ENCODE results near the gene MAGI2. TPM values are rescaled to one million over a fixed set of nuclear protein-coding genes. Genes with fewer than 3 reads are reported as not detected.

The MAGI2 gene
- total RNA-seq, 2 experiments from 2014 or later = 0.05 to 0.12 TPM

GRCh38 chr7:78355834-78356233 lies 1097.6 kb downstream of the MAGI2 start:
- POLR2A ChIA-PET = no interaction called here
- CTCF ChIA-PET = no interaction called here
- H3K9me3 Mint-ChIP-seq (ENCODE audit: low read depth) = no peaks in the 10 kb centered on the region
- H3K4me3 Mint-ChIP-seq = no peak overlapping the region
- H3K27me3 Mint-ChIP-seq = peaks cover 3% of the 10 kb centered on the region
- no peaks in the 10 kb centered on the region for H3K36me3 Mint-ChIP-seq (ENCODE audit: low read depth)
- no peaks in the 10 kb centered on the region for H3K4me1 Mint-ChIP-seq
- intact Hi-C loops (cut with DNase I, micrococcal nuclease) = no loop called here
- ATAC-seq (no peak), DNase-seq (no peak)
- H3K27ac Mint-ChIP-seq = no peak overlapping the region

- Mint-ChIP-seq H3K9me3 (ENCODE audit: low read depth) (no peaks in the 10 kb centered on the region), H3K4me3 (no peak overlapping the region), H3K27ac (no peak overlapping the region), H3K27me3 (peaks cover 3% of the 10 kb centered on the region), H3K36me3 (ENCODE audit: low read depth) (no peaks in the 10 kb centered on the region), H3K4me1 (no peaks in the 10 kb centered on the region)
- CTCF ChIA-PET = no interaction called here
- DNase-seq = no peak
- intact Hi-C loops (cut with DNase I, micrococcal nuclease) = no loop called here
- POLR2A ChIA-PET = no interaction called here
- no peak for ATAC-seq
Observed at GRCh38 chr7:78350926-78351325, 1102.5 kb downstream of the MAGI2 start.

GRCh38 chr7:78350391-78350790 lies 1103.1 kb downstream of the MAGI2 start:
- CTCF ChIA-PET = interaction anchor here (0.6 kb wide), 1 partner anchor 165 kb away, joined by 3 read pairs; no protein-coding TSS in a partner anchor
- peaks cover 3% of the 10 kb centered on the region for H3K27me3 Mint-ChIP-seq
- ATAC-seq (no peak), DNase-seq (no peak)
- intact Hi-C loops (cut with DNase I, micrococcal nuclease) = no loop called here
- POLR2A ChIA-PET = no interaction called here
- H3K27ac Mint-ChIP-seq = no peak overlapping the region
- H3K4me3 Mint-ChIP-seq = no peak overlapping the region
- H3K4me1 Mint-ChIP-seq = no peaks in the 10 kb centered on the region
- no peaks in the 10 kb centered on the region for H3K36me3 Mint-ChIP-seq (ENCODE audit: low read depth)
- no peaks in the 10 kb centered on the region for H3K9me3 Mint-ChIP-seq (ENCODE audit: low read depth)

- CTCF ChIA-PET = no interaction called here
- no peak overlapping the region for H3K4me3 Mint-ChIP-seq
- no peaks in the 10 kb centered on the region for H3K4me1 Mint-ChIP-seq
- no peak for DNase-seq
- no peaks in the 10 kb centered on the region for H3K27me3 Mint-ChIP-seq
- no peaks in the 10 kb centered on the region for H3K9me3 Mint-ChIP-seq (ENCODE audit: low read depth)
- H3K36me3 Mint-ChIP-seq (ENCODE audit: low read depth) = no peaks in the 10 kb centered on the region
- POLR2A ChIA-PET = no interaction called here
- no peak for ATAC-seq
- intact Hi-C loops (cut with DNase I, micrococcal nuclease) = no loop called here
- no peak overlapping the region for H3K27ac Mint-ChIP-seq
Observed at GRCh38 chr7:78346827-78347226, 1106.6 kb downstream of the MAGI2 start.

GRCh38 chr7:78345979-78346378 lies 1107.5 kb downstream of the MAGI2 start:
- Mint-ChIP-seq H3K9me3 (ENCODE audit: low read depth) (no peaks in the 10 kb centered on the region), H3K27me3 (no peaks in the 10 kb centered on the region), H3K27ac (no peak overlapping the region), H3K36me3 (ENCODE audit: low read depth) (no peaks in the 10 kb centered on the region), H3K4me3 (no peak overlapping the region), H3K4me1 (no peaks in the 10 kb centered on the region)
- CTCF ChIA-PET = interaction anchor here (0.6 kb wide), 1 partner anchor 1082 kb away, joined by 3 read pairs; no protein-coding TSS in a partner anchor
- DNase-seq (no peak), ATAC-seq (no peak)
- POLR2A ChIA-PET = no interaction called here
- intact Hi-C loops (cut with DNase I, micrococcal nuclease) = no loop called here

- ChIA-PET CTCF (interaction anchor here (0.6 kb wide), 1 partner anchor 1081 kb away, joined by 3 read pairs; no protein-coding TSS in a partner anchor), POLR2A (no interaction called here)
- no peaks in the 10 kb centered on the region for H3K4me1 Mint-ChIP-seq
- no peak for ATAC-seq
- no peak for DNase-seq
- intact Hi-C loops (cut with DNase I, micrococcal nuclease) = no loop called here
- no peak overlapping the region for H3K27ac Mint-ChIP-seq
- no peaks in the 10 kb centered on the region for H3K27me3 Mint-ChIP-seq
- no peak overlapping the region for H3K4me3 Mint-ChIP-seq
- no peaks in the 10 kb centered on the region for H3K9me3 Mint-ChIP-seq (ENCODE audit: low read depth)
- H3K36me3 Mint-ChIP-seq (ENCODE audit: low read depth) = no peaks in the 10 kb centered on the region
Observed at GRCh38 chr7:78345293-78345911, 1108.1 kb downstream of the MAGI2 start.

- ChIA-PET CTCF (no interaction called here), POLR2A (no interaction called here)
- H3K36me3 Mint-ChIP-seq (ENCODE audit: low read depth) = no peaks in the 10 kb centered on the region
- H3K27me3 Mint-ChIP-seq = peaks cover 6% of the 10 kb centered on the region
- no peak overlapping the region for H3K4me3 Mint-ChIP-seq
- DNase-seq = no peak
- no peaks in the 10 kb centered on the region for H3K9me3 Mint-ChIP-seq (ENCODE audit: low read depth)
- H3K4me1 Mint-ChIP-seq = no peaks in the 10 kb centered on the region
- H3K27ac Mint-ChIP-seq = no peak overlapping the region
- intact Hi-C loops (cut with DNase I, micrococcal nuclease) = no loop called here
- ATAC-seq = no peak
Observed at GRCh38 chr7:78334426-78334825, 1119.0 kb downstream of the MAGI2 start.

GRCh38 chr7:78333530-78334425 lies 1119.7 kb downstream of the MAGI2 start:
- CTCF ChIA-PET = no interaction called here
- no peak for DNase-seq
- no peak overlapping the region for H3K27ac Mint-ChIP-seq
- intact Hi-C loops (cut with DNase I, micrococcal nuclease) = no loop called here
- POLR2A ChIA-PET = no interaction called here
- no peaks in the 10 kb centered on the region for H3K9me3 Mint-ChIP-seq (ENCODE audit: low read depth)
- ATAC-seq = no peak
- no peaks in the 10 kb centered on the region for H3K36me3 Mint-ChIP-seq (ENCODE audit: low read depth)
- peaks cover 4% of the 10 kb centered on the region for H3K27me3 Mint-ChIP-seq
- no peaks in the 10 kb centered on the region for H3K4me1 Mint-ChIP-seq
- H3K4me3 Mint-ChIP-seq = no peak overlapping the region

GRCh38 chr7:78329001-78329655 lies 1124.3 kb downstream of the MAGI2 start:
- Mint-ChIP-seq H3K27me3 (no peaks in the 10 kb centered on the region), H3K4me1 (no peaks in the 10 kb centered on the region), H3K9me3 (ENCODE audit: low read depth) (no peaks in the 10 kb centered on the region), H3K36me3 (ENCODE audit: low read depth) (no peaks in the 10 kb centered on the region), H3K4me3 (no peak overlapping the region), H3K27ac (no peak overlapping the region)
- POLR2A ChIA-PET = no interaction called here
- intact Hi-C loops (cut with DNase I, micrococcal nuclease) = no loop called here
- CTCF ChIA-PET = no interaction called here
- ATAC-seq (no peak), DNase-seq (no peak)

GRCh38 chr7:78327718-78328117 lies 1125.7 kb downstream of the MAGI2 start:
- no peaks in the 10 kb centered on the region for H3K27me3 Mint-ChIP-seq
- intact Hi-C loops (cut with DNase I, micrococcal nuclease) = no loop called here
- H3K27ac Mint-ChIP-seq = no peak overlapping the region
- no peaks in the 10 kb centered on the region for H3K4me1 Mint-ChIP-seq
- H3K9me3 Mint-ChIP-seq (ENCODE audit: low read depth) = no peaks in the 10 kb centered on the region
- ChIA-PET POLR2A (no interaction called here), CTCF (interaction anchor here (0.6 kb wide), 1 partner anchor 1110 kb away, joined by 3 read pairs; no protein-coding TSS in a partner anchor)
- ATAC-seq = no peak
- DNase-seq = no peak
- no peak overlapping the region for H3K4me3 Mint-ChIP-seq
- H3K36me3 Mint-ChIP-seq (ENCODE audit: low read depth) = no peaks in the 10 kb centered on the region

GRCh38 chr7:78326876-78327275 lies 1126.6 kb downstream of the MAGI2 start:
- H3K4me3 Mint-ChIP-seq = no peak overlapping the region
- no peak overlapping the region for H3K27ac Mint-ChIP-seq
- ATAC-seq (no peak), DNase-seq (no peak)
- intact Hi-C loops (cut with DNase I, micrococcal nuclease) = no loop called here
- ChIA-PET POLR2A (no interaction called here), CTCF (no interaction called here)
- no peaks in the 10 kb centered on the region for H3K9me3 Mint-ChIP-seq (ENCODE audit: low read depth)
- no peaks in the 10 kb centered on the region for H3K36me3 Mint-ChIP-seq (ENCODE audit: low read depth)
- no peaks in the 10 kb centered on the region for H3K27me3 Mint-ChIP-seq
- H3K4me1 Mint-ChIP-seq = no peaks in the 10 kb centered on the region

- H3K9me3 Mint-ChIP-seq (ENCODE audit: low read depth) = no peaks in the 10 kb centered on the region
- no peaks in the 10 kb centered on the region for H3K27me3 Mint-ChIP-seq
- no peak overlapping the region for H3K27ac Mint-ChIP-seq
- no peaks in the 10 kb centered on the region for H3K4me1 Mint-ChIP-seq
- H3K4me3 Mint-ChIP-seq = no peak overlapping the region
- CTCF ChIA-PET = no interaction called here
- intact Hi-C loops (cut with DNase I, micrococcal nuclease) = no loop called here
- DNase-seq (no peak), ATAC-seq (no peak)
- H3K36me3 Mint-ChIP-seq (ENCODE audit: low read depth) = no peaks in the 10 kb centered on the region
- POLR2A ChIA-PET = no interaction called here
Observed at GRCh38 chr7:78326189-78326588, 1127.3 kb downstream of the MAGI2 start.

Measured in activated CD4-positive, alpha-beta T cell treated with anti-CD3 and anti-CD28 coated beads for 36 hours (primary cell).